Activated T-cell treated with anti-CD3 and anti-CD28 coated beads, Interleukin-2, amount 50 U/mL, for 48 hours (primary cell): ENCODE measurements around the gene SHISA6.

Experiments
- DNase-seq, 2 experiments: peaks; one replicate each; pipeline ENCODE4 v3.0.0-alpha.2; 2020

SHISA6 gene

GRCh38 chr17:11601661-11602060 is 360.6 kb downstream of the SHISA6 start:
- no peak for DNase-seq

- DNase-seq: no peak
These were observed 367.4 kb downstream of the SHISA6 start for GRCh38 chr17:11608396-11608795.

- no peak for DNase-seq
These were observed 370.1 kb downstream of the SHISA6 start for GRCh38 chr17:11610999-11611566.

DNA sequence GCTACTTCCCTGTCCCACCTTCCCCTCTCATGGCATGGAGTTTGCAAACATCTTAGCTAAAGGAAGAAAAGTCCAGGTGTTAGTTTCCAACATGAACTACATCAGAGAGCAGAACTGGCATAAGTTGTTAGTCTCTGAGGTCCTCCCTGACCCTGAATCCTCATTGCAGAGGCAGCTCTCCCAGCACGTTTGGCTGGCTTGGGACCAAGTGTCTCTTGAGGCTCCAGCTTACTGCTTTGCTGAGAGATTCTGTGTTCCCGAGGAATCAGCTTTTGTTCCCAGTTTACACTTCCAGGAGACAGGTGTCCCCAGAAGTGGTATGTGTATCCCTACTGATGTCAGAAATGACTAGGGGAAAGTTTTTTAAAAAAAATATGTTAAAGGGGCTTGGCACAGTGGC is 371.9 kb downstream of the SHISA6 start:
- no peak for DNase-seq
